ENCODE measurements around the gene PATL1.
A peak's percentile ranks its signal among the peaks of the same experiment; 100 is the strongest.

PATL1 gene

DNA sequence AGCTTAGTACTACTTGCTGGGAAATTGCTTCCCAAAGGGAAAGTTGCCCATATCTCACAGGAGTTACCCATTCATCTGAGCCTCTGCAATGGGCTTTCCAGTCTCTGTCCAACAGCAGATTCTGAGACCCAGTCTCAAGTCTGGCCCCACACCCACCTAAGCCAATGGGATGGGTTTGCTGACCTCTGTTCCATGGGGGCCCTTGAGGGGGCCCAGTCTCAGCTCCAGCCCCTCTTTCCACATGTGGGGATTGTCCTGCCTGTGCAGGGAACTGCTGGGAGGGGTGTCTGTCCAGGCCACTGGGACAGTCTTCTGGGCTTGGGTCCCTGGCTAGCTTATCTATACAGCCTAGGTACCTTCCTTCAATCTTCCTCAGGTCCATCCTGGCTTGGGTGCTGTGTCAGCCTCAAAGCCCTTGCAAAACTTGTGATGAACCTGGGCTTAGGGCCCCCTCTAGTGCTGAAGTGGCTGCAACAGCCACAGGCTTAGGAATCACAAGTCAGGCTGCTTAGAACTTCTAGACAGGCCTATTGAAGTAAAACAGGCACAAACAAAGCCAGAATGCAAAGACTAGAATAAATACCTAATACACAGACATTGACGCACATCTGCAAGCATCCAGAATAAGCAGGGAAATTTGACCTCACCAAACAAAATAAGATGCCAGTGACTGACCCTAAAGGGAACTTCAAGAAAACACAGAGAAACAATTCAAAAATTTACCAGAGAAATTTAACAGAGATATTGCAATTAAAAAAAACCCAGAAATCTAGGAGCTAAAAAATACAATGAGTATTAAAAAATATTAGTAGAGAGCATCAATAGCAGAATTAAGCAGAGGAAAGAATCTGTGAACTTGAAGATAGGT is 11.7 kb upstream of the PATL1 start:
- no peak overlapping the region for H3K4me3 ChIP-seq (ENCODE audit: low read length)
- TF ChIP-seq, protein P1, sequence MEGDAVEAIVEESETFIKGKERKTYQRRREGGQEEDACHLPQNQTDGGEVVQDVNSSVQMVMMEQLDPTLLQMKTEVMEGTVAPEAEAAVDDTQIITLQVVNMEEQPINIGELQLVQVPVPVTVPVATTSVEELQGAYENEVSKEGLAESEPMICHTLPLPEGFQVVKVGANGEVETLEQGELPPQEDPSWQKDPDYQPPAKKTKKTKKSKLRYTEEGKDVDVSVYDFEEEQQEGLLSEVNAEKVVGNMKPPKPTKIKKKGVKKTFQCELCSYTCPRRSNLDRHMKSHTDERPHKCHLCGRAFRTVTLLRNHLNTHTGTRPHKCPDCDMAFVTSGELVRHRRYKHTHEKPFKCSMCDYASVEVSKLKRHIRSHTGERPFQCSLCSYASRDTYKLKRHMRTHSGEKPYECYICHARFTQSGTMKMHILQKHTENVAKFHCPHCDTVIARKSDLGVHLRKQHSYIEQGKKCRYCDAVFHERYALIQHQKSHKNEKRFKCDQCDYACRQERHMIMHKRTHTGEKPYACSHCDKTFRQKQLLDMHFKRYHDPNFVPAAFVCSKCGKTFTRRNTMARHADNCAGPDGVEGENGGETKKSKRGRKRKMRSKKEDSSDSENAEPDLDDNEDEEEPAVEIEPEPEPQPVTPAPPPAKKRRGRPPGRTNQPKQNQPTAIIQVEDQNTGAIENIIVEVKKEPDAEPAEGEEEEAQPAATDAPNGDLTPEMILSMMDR (conservative IDR thresholded peaks at IDR 0.05; ENCODE audit: low read depth, low read length) = peak; percentile 96

DNA sequence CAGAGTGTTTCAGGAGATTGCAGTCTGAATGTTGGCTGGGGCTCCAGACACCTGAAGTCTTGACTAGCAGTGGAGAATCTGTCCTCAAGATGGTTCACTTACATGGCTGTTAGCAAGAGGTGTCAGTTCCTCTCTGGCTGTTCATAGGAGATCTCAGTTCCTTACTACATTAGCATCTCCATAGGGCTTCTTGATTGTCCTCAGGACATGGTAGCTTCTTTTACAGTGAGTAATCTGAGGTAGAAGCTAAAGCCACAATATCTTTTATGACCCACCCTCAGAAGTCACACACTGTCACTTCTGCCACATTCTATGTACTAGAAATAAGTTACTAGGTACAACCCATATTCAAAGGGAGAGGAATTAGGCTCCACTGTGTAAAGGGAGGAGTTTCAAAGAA is 10.5 kb upstream of the PATL1 start:
- no peak for DNase-seq (ENCODE audit: low read depth)
- TF ChIP-seq, protein P1 (conservative IDR thresholded peaks at IDR 0.05; ENCODE audit: low read depth, low read length) = no peak

More for the DNA sequence above, 11.7 kb upstream of the PATL1 start:
- peak; percentile 43 for DNase-seq (ENCODE audit: low read depth)

DNA sequence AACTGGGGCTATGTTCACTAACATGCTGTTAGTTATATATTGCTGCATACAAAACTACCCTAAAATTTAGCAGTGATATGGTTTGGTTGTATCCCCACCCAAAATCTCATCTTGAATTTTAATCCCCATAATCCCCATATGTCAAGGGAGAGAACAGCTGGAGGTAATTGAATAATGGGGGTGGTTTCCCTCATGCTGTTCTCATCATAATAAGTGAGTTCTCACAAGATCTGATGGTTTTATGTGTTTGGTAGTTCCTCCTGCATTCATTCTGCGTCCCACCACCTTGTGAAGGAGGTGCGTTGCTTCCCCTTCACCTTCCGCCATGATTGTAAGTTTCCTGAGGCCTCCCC is 10.0 kb upstream of the PATL1 start:
- DNase-seq (ENCODE audit: low read depth) = no peak
- no peak overlapping the region for H3K4me3 ChIP-seq (ENCODE audit: low read length)

More for the DNA sequence above, 10.5 kb upstream of the PATL1 start:
- no peak overlapping the region for H3K4me3 ChIP-seq (ENCODE audit: low read length)

DNA sequence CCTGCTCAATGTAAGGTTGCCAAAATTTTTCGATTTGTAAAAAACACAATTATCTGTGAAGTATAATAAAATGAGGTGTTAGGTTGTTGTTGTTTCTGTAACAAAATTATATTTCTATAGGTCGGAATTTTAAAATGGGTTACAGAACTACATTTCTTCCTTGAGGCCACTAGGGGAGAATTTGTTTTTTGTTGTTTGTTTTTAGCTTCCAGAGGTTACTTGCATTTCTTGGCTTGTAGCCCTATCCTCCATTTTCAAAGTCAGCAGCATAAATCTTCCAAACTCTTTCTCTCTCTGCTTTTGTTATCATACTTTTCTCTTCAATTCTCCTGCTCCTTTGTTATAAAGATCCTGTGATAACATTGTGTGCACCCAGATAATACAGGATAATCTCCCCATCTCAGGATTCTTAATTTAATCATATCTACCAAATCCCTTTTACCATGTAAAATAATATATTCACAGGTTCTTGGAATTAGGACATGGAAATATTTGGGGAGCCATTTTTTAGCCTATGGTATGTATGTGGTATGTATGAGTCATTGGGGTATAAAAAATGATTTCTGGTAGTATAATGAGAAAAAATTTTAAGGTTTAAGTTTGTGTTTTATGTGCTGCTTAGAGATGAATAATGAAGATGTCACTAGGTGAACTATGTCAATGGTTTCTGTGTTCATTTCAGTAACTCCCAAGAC is 9.4 kb upstream of the PATL1 start:
- TF ChIP-seq, protein P1 (conservative IDR thresholded peaks at IDR 0.05; ENCODE audit: low read depth, low read length) = no peak
- H3K4me3 ChIP-seq (ENCODE audit: low read length) = no peak overlapping the region
- no peak for DNase-seq (ENCODE audit: low read depth)

More for the DNA sequence above, 10.0 kb upstream of the PATL1 start:
- TF ChIP-seq, protein P1 (conservative IDR thresholded peaks at IDR 0.05; ENCODE audit: low read depth, low read length) = no peak

DNA sequence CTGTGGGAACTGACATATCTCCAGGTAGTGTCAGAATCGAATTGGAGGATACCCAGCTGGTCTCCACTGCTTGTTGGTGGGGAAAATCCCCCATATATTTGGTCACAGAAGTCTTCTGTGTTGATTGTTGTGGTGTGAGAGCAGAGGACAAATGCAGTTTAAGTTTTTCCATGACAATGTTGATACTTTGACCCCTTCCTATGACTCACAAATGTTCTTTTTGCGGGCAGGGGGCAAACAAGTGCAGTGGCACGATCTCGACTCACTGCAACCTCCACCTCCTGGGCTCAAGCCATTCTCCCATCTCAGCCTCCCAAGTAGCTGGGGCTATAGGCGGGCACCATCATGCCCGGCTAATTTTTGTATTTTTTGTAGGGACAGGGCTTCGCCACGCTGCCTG is 7.4 kb upstream of the PATL1 start:
- DNase-seq (ENCODE audit: low read depth) = no peak
- TF ChIP-seq, protein P1 (conservative IDR thresholded peaks at IDR 0.05; ENCODE audit: low read depth, low read length) = no peak
- H3K4me3 ChIP-seq (ENCODE audit: low read length) = no peak overlapping the region

DNA sequence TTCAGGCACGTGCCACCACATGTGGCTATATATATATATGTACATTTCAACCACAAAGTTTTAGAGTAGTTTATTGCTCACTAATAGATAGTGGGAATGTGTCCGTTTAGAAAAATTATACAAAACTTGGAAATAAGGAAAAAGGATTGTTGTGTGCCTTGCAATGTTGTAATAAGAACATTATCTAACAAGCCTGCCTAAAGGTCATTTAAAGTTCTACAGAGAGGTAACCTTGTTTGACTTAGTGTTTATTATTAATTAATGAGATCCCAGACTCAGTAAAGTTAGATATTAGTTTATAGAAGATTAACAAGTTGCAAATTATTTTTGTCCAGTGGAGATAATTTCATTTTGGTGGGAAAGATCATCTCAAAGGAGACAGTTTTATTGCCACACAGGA is 5.5 kb upstream of the PATL1 start:
- H3K4me3 ChIP-seq (ENCODE audit: low read length) = no peak overlapping the region
- TF ChIP-seq, protein P1 (conservative IDR thresholded peaks at IDR 0.05; ENCODE audit: low read depth, low read length) = no peak
- DNase-seq (ENCODE audit: low read depth) = no peak

All from retinal pigment epithelial cell (primary cell).